ENCODE results near the gene ZFP1.

GRCh38 chr16:75204410-75204758 is 56.1 kb downstream of the ZFP1 start:
- TF ChIP-seq CTCF (conservative IDR thresholded peaks at IDR 0.05; ENCODE audit: low read depth, low read length): no peak
- TF ChIP-seq EZH2 (IDR thresholded peaks at IDR 0.05; ENCODE audit: borderline replicate concordance, low read depth, low read length, poor library complexity, severe bottlenecking): no peak

All from A673 (cell line).